ENCODE results near the gene TKTL2.

Gene TKTL2

GRCh38 chr4:163493643-163494359, 20.2 kb upstream of the TKTL2 start:
- H3K4me3 ChIP-seq (ENCODE audit: low read depth, low read length) = peak overlapping the region; percentile 92
- no peak for TF ChIP-seq CTCF (IDR thresholded peaks at IDR 0.05; ENCODE audit: low read depth, low read length)

- H3K4me3 ChIP-seq (ENCODE audit: low read depth, low read length) = no peak overlapping the region
- TF ChIP-seq CTCF (IDR thresholded peaks at IDR 0.05; ENCODE audit: low read depth, low read length) = no peak
These were observed 19.5 kb upstream of the TKTL2 start for GRCh38 chr4:163492951-163493504.

GRCh38 chr4:163489929-163490328, 16.4 kb upstream of the TKTL2 start:
- H3K4me3 ChIP-seq (ENCODE audit: low read depth, low read length) = no peak overlapping the region
- TF ChIP-seq CTCF (IDR thresholded peaks at IDR 0.05; ENCODE audit: low read depth, low read length) = no peak

GRCh38 chr4:163486321-163486720, 12.8 kb upstream of the TKTL2 start:
- no peak for TF ChIP-seq CTCF (IDR thresholded peaks at IDR 0.05; ENCODE audit: low read depth, low read length)
- H3K4me3 ChIP-seq (ENCODE audit: low read depth, low read length) = no peak overlapping the region

GRCh38 chr4:163485589-163485988, 12.0 kb upstream of the TKTL2 start:
- no peak for TF ChIP-seq CTCF (IDR thresholded peaks at IDR 0.05; ENCODE audit: low read depth, low read length)
- H3K4me3 ChIP-seq (ENCODE audit: low read depth, low read length) = no peak overlapping the region

- no peak overlapping the region for H3K4me3 ChIP-seq (ENCODE audit: low read depth, low read length)
- peak; percentile 44 for TF ChIP-seq CTCF (IDR thresholded peaks at IDR 0.05; ENCODE audit: low read depth, low read length)
These were observed 11.4 kb upstream of the TKTL2 start for GRCh38 chr4:163484906-163485305.

GRCh38 chr4:163482190-163482589, 8.6 kb upstream of the TKTL2 start:
- no peak for TF ChIP-seq CTCF (IDR thresholded peaks at IDR 0.05; ENCODE audit: low read depth, low read length)
- H3K4me3 ChIP-seq (ENCODE audit: low read depth, low read length) = no peak overlapping the region
